GM18508 (cell line): ENCODE measurements around the gene PGBD2.
A peak's percentile ranks its signal among the peaks of the same experiment; 100 is the strongest.
"Not testable (repeated sequence)": the region's sequence is repeated elsewhere in the genome, so short reads cannot be mapped to it uniquely, and the experiment has no call there.

Experiments used
- ATAC-seq: cut with Tn5 transposase; IDR thresholded peaks from one replicate; pipeline ENCODE4 v1.9.1; 2021; ENCODE audit warnings: moderate number of reproducible peaks; ENCODE audit not compliant: insufficient read depth, unreplicated experiment

The PGBD2 gene

GRCh38 chr1:248924696-248925532, 18.9 kb downstream of the PGBD2 start:
- ATAC-seq: peak; percentile 81

- not testable (repeated sequence) for ATAC-seq
These were observed 19.8 kb downstream of the PGBD2 start for GRCh38 chr1:248925859-248926258.

GRCh38 chr1:248926401-248927182, 20.6 kb downstream of the PGBD2 start:
- no peak for ATAC-seq

GRCh38 chr1:248927283-248927682, 21.2 kb downstream of the PGBD2 start:
- ATAC-seq: not testable (repeated sequence)

DNA sequence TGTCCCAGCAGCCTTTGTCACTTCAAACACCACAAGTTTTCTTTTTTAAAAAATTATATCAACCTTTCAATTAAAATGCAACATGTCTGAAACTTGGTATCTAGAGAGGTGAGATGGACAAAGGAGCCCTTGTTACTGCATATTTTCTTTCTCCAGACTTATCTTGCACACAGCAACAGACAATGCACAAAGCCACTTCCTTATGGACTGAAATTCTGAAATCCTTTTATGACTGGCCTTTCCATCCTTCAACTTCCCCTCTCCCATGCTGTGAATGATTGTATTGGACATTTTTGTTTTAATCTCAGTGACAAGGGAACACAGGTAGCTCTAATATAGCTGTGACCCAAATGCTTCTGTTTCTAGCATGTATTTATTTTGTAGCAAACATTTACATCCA, 22.1 kb downstream of the PGBD2 start:
- ATAC-seq: not testable (repeated sequence)

DNA sequence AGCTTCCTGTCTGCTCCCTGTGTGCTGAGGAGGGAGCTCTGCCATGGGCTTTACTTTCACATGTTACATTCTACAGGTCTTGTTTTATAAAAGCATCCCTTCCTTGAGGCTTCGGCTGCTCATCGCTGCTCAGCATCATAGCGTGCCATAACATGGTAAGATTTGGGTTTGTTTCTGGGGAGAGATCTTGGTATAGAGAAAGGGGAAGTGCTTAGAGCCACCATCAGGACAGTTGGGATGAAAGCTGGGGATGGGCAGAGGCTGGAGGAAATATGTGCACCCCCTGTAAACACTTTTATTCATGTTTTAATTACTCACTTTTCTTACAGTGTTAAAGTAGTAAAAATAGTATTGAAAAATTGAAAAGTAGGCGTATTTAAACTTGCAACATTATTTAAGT, 24.0 kb downstream of the PGBD2 start:
- not testable (repeated sequence) for ATAC-seq

DNA sequence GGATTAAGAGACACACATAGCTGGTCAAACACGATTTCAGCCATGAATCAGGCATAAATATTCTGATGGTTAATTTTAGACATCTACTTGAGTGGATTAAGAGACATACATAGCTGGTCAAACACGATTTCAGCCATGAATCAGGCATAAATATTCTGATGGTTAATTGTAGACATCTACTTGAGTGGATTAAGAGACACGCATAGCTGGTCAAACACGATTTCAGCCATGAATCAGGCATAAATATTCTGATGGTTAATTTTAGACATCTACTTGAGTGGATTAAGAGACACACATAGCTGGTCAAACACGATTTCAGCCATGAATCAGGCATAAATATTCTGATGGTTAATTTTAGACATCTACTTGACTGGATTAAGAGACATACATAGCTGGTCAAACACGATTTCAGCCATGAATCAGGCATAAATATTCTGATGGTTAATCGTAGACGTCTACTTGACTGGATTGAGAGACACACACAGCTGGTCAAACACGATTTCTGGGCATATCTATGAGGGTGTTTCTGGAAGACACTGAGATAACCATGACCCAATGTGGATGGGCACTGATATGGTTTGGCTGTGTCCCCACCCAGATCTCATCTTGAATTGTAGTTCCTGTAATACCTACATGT, 32.3 kb downstream of the PGBD2 start:
- ATAC-seq: not testable (repeated sequence)

GRCh38 chr1:248944134-248944999, 38.3 kb downstream of the PGBD2 start:
- not testable (repeated sequence) for ATAC-seq

DNA sequence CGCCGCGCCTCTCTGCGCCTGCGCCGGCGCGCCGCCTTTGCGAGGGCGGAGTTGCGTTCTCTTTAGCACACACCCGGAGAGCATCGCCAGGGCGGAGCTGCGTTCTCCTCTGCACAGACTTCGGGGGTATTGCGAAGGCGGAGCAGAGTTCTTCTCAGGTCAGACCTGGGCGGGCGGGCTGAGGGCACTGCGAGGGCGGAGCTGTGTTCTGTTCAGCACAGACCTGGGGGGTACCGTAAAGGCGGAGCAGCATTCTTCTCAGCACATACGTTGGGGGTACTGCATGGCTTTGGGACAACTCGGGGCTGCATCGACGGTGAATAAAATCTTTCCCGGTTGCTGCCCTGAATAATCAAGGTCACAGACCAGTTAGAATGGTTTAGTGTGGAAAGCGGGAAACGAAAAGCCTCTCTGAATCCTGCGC, 39.0 kb downstream of the PGBD2 start:
- ATAC-seq: not testable (repeated sequence)

DNA sequence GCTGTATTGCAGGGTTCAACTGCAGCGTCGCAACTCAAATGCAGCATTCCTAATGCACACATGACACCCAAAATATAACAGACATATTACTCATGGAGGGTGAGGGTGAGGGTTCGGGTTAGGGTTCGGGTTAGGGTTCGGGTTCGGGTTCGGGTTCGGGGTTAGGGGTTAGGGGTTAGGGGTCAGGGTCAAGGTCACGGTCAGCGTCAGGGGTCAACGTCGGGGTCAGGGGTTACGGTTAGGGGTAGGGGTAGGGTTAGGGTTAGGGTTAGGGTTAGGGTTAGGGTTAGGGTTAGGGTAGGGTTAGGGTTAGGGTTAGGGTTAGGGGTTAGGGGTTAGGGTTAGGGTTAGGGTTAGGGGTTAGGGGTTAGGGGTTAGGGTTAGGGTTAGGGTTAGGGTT, 39.4 kb downstream of the PGBD2 start:
- ATAC-seq: not testable (repeated sequence)

GRCh38 chr1:248945856-248946416, 39.9 kb downstream of the PGBD2 start:
- not testable (repeated sequence) for ATAC-seq
